Kidney tubule cell (primary cell): Measurements from ENCODE around the gene TSGA10.
"Not testable (repeated sequence)": the region's sequence is repeated elsewhere in the genome, so short reads cannot be mapped to it uniquely, and the experiment has no call there.

Experiments
- DNase-seq: peaks from one replicate; pipeline ENCODE4 v3.0.0-alpha.2; 2018; ENCODE audit warnings: low spot score

Gene TSGA10

GRCh38 chr2:99067871-99068625, 86.7 kb downstream of the TSGA10 start:
- no peak for DNase-seq

GRCh38 chr2:99066075-99066958, 88.4 kb downstream of the TSGA10 start:
- DNase-seq, result peak; percentile 61

- DNase-seq, result not testable (repeated sequence)
These were observed 105.6 kb downstream of the TSGA10 start for GRCh38 chr2:99049187-99049586.

- DNase-seq, result peak; percentile 34
These were observed 113.9 kb downstream of the TSGA10 start for GRCh38 chr2:99040736-99041300.

- DNase-seq, result no peak
These were observed 118.8 kb downstream of the TSGA10 start for GRCh38 chr2:99035920-99036319.

GRCh38 chr2:99032786-99033185, 122.0 kb downstream of the TSGA10 start:
- peak; percentile 72 for DNase-seq

GRCh38 chr2:99032001-99032400, 122.7 kb downstream of the TSGA10 start:
- DNase-seq, result no peak

GRCh38 chr2:99031481-99031880, 123.3 kb downstream of the TSGA10 start:
- DNase-seq, result no peak

GRCh38 chr2:99028558-99028957, 126.2 kb downstream of the TSGA10 start:
- no peak for DNase-seq

- no peak for DNase-seq
These were observed 126.9 kb downstream of the TSGA10 start for GRCh38 chr2:99027856-99028255.

GRCh38 chr2:99000708-99001107, 154.0 kb downstream of the TSGA10 start:
- DNase-seq, result no peak

GRCh38 chr2:98988695-98989094, 166.0 kb downstream of the TSGA10 start:
- not testable (repeated sequence) for DNase-seq

- DNase-seq, result peak; percentile 56
These were observed 168.7 kb downstream of the TSGA10 start for GRCh38 chr2:98985905-98986666.

- no peak for DNase-seq
These were observed 179.1 kb downstream of the TSGA10 start for GRCh38 chr2:98975611-98976010.

- no peak for DNase-seq
These were observed 182.1 kb downstream of the TSGA10 start for GRCh38 chr2:98972582-98973167.

GRCh38 chr2:98959810-98960507, 194.8 kb downstream of the TSGA10 start:
- no peak for DNase-seq

- no peak for DNase-seq
These were observed 201.8 kb downstream of the TSGA10 start for GRCh38 chr2:98952966-98953365.

GRCh38 chr2:98948956-98949739, 205.6 kb downstream of the TSGA10 start:
- no peak for DNase-seq

GRCh38 chr2:98947554-98947953, 207.2 kb downstream of the TSGA10 start:
- DNase-seq, result no peak
